Fibroblast of gingiva (primary cell): Measurements from ENCODE around the gene DMRTB1.
A peak's percentile ranks its signal among the peaks of the same experiment; 100 is the strongest.
"Not testable (repeated sequence)": the region's sequence is repeated elsewhere in the genome, so short reads cannot be mapped to it uniquely, and the experiment has no call there.

Experiments
- DNase-seq: peaks from one replicate; pipeline ENCODE4 v3.0.0-alpha.2; 2011; ENCODE audit warnings: low read depth

Gene DMRTB1

GRCh38 chr1:53459321-53460175, at the start of gene DMRTB1:
DMRTB1 (plus strand) TSS chr1:53459399; CDS start chr1:53459454, 55 bp downstream.
- no peak for DNase-seq

DNA sequence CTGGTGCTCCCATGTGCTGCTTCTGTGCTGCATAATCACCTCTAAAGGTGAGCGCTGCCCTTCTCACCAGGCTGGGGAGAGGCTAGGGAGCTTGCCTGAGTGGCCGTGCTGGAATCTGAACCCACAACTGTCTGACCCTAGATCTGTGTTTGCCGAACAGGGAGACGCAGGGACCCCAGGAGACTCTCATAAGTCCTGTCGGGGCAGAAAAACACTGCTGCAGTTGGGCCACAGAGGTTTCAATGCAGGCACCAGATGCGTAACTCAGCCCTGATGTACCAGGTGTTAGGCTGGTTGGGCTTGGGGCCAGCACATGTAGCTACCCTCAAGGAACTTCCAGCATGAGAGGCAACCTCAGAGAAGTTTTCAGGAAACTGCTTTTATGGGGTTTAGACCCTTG, 49.5 kb upstream of the DMRTB1 start:
- DNase-seq = no peak

DNA sequence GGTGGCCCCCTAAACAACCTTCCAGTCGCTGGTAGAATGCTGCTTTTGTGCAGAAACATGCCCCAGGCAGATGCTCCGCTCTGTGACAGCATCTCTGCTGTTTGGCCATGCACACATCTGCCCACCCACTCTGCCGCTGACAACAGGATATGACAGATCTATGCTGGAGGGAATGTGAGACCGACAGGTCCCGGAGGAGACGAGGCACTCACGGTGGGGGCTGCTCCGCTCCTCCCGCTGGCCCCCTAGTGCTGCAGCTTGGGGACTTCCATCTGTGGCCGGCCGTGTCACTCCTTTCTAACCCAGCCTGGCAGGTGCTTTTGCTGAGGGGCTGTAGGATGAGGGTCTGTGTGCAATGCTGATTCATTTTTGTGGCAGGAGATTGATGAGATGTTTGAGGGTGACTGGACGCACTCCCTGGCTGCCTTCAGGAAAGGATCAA, 49.1 kb upstream of the DMRTB1 start:
- DNase-seq = no peak

DNA sequence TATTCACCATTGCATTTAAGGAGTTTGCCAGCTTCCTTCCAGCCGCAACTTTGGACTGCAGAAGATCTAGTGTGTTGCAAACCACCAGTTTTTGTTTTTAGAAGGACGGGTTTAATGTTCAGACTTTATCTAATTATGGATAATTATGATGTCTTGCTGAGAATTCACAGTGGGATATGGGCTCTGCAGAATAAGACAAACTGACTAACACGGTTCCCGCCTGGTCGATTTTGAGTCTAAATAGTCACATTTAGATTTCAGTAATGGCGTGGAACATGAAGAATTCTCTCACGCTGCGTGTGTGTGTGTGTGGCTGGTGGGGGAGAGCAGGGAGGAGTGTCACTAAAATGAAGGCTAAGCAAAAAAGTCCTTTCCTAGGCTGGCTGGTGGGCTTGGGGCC, 48.5 kb upstream of the DMRTB1 start:
- no peak for DNase-seq

DNA sequence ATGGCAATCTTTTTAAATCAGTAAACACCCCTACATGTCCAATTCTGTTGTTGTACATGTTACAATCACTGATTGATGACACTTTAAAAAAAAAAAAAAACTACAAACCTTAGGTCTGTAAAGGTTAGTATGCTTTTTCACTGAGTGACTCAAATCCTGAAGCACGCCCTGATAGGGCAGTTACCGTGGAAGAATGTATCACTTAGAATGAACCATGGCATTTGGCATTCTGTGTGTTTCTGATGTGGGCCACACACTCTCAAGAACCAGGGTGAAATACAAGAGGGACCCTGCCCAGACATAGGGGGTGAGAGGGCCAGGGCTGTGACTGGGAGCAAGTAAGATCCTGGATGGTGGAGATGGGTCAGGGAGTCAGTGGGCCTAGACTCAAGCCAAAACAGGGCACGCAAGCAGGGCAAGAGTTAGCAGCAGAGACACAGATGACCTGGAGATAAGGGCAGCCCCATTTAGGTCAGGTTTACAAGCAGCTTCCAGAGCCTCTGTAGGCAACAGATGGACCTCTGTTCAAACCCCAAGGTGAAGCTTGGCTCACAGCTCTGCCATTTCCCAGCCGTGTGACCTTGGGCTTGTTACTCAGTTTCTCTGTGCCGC, 47.6 kb upstream of the DMRTB1 start:
- no peak for DNase-seq

DNA sequence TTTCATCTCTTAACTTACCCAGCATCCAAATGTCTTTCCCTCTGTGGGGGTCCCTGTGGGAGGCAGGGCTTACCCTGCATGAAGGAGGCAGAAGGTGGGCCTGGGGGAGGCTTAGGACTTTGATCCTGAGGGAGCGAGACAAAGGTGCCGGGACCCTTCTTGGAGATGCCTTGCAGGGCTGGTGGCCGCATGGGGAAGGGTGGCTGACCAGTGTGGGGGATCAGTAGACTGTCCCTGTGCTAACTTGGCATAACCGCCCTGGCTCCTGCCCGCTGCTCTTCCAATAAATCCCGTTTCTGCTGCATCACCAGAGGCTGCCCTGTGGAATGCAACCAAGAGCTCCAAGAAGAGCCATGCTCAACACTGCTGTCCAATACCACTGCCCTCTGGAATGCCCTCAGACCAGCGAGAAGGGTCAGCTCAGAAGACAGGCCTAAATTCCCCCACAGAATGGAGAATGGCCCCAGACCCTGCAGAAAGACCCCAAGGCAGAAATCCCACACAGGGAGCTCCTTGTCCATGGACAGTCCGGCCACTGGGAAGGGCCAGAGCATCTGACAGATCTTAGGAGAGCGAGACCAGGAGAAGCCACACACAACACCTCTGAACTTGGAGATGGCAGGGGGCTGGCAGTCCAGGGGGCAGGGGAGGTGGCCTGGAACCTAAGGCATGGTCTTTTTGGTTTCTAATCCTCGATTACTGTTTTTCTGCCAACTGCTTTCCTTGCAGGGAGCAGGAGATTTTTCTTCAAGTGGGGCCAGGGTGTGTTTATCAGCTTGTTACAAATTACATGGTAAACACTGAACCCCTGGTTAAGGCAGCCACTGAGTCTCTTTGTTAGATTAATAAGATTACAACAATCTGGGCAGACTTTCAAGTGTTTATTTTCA, 46.7 kb upstream of the DMRTB1 start:
- no peak for DNase-seq

- peak; percentile 80 for DNase-seq
Measured at GRCh38 chr1:53413175-53414001, 45.8 kb upstream of the DMRTB1 start.

DNA sequence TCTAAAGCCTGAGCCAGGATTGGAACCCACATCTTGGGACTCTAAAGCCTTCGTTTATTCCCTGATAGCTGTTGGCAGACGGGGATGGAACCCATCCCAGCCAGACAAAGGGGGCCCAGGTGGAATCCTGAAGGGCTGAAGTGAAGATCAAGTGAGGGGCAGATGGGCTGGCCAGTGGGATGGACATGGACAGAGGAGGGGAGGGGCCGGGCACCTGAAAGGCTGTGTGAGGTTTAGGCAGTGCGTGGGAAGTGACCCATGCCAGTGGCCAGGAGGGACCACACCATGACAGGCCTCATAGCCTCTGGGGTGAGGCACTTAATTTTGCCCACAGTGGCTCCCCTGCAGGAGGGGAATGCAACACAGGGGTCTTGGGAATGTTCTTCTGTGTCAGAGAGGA, 44.6 kb upstream of the DMRTB1 start:
- DNase-seq = no peak

DNA sequence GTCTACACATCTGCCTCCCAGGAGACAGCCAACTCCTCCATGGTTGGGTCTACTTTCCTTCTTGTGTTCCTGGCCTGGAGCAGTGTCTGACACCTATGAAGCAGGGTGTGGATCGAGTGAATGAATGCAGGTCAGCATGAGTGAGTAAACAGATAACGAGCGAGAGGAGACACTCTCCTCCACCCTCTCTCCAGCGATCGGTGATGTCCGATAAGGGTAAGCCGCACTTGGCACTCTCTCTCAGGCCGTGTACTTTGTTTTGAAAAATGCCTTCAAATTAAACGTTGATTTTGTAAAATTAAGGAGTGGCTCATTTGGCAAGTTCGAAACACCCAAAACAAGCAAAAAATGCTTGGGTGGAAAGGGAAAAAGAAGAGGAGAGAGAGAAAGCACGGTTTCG, 43.8 kb upstream of the DMRTB1 start:
- no peak for DNase-seq

- DNase-seq = no peak
Measured at GRCh38 chr1:53416269-53416813, 42.9 kb upstream of the DMRTB1 start.

GRCh38 chr1:53417074-53417511, 42.1 kb upstream of the DMRTB1 start:
- no peak for DNase-seq

- no peak for DNase-seq
Measured at GRCh38 chr1:53419034-53419433, 40.2 kb upstream of the DMRTB1 start.

- no peak for DNase-seq
Measured at GRCh38 chr1:53420341-53420740, 38.9 kb upstream of the DMRTB1 start.

- no peak for DNase-seq
Measured at GRCh38 chr1:53421208-53421607, 38.0 kb upstream of the DMRTB1 start.

GRCh38 chr1:53430261-53430660, 28.9 kb upstream of the DMRTB1 start:
- DNase-seq = no peak

GRCh38 chr1:53430779-53431178, 28.4 kb upstream of the DMRTB1 start:
- DNase-seq = no peak

DNA sequence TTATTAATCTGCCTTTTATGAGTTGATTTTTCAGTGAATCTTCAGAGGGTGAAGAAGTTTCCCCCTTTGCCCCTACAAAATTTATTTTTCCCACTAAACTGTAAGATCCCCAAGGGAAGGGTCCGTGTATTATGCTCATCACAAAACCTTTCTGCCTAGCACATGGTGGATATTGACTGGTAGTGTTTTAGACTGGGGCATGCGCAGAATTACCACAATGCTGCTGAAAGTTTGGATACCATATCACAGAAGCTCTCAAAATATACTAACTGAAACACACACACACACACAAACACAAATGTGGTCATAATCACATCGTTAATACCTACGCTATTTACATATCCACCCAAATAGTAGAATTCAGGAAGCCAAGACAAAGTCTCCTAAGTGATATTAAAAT, 28.0 kb upstream of the DMRTB1 start:
- no peak for DNase-seq

DNA sequence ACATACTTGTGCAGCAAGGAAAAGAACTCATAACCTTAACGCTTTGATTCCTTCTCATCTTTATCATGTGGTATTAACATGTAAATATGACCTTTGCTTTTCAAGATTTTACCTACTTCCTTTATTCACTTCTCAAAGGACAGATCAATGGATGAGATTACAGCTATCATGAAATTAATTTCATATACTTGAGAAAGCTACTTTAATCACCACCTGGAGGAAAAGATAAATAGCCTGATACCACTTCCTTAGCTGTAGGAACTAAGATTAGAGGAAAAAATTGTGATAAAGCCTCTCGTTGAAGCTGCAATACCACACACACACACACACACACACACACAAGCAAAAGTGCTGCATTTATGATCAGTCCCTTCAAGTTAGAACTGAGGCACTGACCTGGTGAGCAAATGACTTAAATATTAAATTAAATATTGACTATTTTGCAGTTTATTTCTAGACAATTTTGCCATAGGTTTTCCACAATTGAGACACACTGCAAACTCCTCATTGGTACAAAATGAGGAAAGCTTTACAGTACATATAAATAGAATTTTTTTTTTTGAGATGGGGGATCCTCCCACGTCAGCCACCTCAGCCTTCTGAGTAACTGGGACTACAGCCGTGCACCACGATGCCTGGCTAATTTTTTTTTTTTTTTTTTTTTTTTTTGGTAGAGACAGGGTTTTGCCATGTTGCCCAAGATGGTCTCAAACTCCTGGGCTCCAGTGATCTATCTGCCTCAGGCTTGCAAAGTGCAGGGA, 27.2 kb upstream of the DMRTB1 start:
- DNase-seq = no peak

- no peak for DNase-seq
Measured at GRCh38 chr1:53432611-53433010, 26.6 kb upstream of the DMRTB1 start.

GRCh38 chr1:53434405-53435007, 24.7 kb upstream of the DMRTB1 start:
- DNase-seq = not testable (repeated sequence)
